ENCODE results near the gene LRRC27.
"Not testable (repeated sequence)": the region's sequence is repeated elsewhere in the genome, so short reads cannot be mapped to it uniquely, and the experiment has no call there.

LRRC27 gene

DNA sequence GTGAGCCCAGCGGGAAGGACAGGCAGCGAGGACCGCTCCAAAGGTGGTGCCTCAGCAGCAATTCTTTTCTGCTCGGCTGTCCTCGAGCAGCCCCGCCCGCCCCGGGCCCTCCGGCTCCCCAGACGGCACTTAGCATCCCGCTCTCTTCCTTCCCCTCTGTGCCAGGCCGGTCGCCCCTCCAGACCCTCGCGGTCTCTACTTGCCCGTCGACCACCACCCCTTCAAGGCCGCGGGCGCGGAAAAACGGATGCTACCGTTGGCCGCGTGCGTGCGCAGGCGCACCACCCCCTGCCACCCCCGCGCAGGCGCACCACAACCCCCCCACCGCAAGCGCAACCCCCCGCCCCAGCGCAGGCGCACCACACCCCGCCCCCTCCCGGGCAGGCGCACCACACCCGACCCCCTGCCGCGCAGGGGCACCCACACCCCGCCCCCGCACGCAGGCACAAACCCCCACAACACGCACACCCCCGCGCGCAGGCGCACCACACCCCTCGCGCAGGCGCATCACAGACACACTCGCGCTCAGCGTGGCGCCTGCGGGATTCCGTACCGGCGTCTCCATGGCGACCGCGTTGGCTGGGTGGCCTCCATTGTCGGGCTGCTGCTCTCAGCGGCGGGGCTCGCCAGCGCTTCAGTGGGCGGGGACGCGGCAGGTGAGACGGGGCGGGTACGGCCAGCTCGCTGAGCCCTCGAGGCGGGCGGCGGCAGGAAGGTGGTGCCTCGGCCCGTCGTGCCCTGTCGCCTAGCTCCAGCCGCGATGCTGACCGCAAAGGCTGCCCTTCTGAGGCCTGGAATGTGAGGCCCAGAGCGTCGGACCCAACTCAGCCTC, at the start of gene LRRC27:
LRRC27 (plus strand) TSS at position 593 of the 832 bp plus-strand sequence. CDS start 1,332 bp downstream, outside the sequence.
- DNase-seq: peak; percentile 79

DNA sequence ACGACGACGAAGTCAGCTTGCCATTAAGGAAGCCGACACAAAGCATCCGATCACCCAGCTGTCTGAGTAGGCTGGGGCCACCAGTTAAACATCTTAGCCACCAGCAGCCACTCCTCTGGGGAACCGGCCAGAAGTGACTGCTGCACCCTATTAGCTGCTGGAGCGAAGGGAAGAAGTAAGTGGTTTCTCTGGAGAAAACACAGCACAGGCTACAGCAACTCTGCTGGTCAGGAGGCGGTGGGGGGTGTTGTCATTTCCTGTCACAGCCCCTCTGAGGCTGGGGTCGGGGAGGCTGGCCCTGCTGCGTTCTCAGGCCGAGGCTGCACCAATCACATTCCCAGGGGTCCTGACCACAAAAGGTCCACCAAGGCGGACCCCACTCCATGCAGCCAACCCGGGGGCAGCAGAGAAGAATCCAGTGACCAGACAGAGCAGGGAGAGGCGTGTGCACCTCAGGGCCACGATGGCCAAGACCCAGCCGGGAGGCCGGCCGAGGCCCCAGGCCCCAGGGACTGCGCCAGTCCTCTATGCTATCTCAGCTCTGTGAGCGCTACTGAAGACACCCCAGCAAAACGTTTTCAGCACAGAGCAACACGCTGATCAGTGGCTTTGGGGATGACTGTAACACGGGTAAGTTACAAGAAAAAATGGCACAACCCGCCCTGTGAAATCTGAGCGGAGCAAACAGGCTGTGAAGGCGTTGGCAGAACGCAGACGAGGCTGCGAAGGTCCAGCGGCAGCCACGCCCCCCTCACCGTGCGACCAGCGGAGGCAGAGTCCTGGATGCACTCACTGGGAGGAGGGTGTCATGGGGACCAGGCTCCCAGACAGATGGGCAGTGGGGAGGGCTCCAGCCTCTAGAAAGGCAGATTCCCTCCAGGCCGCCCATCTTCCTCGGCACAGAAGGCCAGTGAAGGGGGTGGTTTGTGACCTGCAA, 49.1 kb upstream of the LRRC27 start:
- DNase-seq: no peak

DNA sequence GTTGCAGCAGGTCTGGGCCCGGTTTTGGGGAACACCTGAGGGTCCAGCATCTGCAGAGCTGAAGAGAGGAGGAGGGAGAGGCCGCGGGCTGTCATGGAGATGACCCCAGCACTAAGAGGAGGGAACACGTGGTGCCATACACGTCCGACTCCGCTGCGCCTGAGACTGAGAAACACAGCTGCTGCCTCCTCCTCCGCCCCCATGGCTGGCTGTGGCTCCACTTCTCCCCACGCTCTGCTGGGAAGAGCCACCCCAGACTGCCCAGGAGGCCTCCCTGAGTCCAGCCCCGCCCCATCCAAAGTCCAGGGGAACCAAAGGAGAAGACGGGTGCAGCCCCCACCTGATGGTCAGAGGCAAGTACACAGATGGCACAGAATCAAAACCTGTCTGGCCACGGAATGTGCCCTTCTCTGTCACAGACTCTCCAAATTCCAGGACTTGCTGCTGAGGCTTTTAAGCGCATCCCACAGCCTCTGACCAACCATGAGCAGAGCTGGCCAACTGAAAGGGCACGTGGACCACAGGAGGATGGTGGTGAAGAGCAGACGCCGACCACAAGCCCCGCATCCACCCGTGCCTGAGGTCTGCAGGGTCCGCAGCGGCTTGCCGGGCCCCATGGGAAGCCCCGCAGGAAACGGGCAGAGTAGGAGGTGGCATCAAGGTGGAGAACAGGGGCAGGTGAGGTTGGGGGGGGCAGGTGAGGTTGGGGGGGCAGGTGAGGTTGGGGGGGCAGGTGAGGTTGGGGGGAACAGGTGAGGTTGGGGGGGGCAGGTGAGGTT, 48.2 kb upstream of the LRRC27 start:
- DNase-seq: no peak

DNA sequence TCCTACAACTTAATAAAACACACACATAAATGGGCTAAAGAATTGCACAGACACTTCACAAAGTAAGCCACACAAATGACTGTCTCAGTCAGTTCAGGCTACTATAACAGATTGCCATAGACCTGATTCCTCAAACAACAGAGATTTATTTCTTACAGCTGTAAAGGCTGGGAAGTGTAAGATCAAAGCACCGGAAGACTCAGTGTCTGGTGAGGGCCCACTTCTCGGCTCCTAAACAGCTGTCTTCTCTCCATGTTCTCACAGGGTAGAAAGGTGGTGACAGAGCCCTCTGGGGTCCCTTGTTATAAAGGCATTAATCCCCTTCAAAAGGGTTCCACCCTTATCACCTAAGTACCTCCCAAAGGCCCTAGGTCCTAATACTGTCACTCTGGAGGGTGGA, 42.6 kb upstream of the LRRC27 start:
- DNase-seq: no peak

DNA sequence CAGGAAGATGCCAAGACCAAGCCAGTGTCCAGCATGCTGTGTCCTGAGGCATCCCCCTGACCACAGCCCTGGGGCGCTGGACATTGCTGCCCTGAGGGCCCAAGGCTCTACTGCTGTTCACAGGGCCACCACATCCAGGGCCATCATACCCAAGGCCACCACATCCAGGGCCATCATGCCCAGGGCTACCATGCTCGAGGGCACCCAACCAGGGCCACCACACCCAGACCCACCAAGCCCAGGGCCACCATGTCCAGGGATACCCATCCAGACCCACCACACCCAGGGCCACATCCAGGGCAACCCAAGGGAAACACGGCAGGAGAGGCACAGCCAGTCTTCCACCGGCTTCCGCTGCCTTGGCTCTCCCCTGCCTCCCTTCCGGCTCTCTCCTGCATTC, 41.4 kb upstream of the LRRC27 start:
- DNase-seq: no peak

DNA sequence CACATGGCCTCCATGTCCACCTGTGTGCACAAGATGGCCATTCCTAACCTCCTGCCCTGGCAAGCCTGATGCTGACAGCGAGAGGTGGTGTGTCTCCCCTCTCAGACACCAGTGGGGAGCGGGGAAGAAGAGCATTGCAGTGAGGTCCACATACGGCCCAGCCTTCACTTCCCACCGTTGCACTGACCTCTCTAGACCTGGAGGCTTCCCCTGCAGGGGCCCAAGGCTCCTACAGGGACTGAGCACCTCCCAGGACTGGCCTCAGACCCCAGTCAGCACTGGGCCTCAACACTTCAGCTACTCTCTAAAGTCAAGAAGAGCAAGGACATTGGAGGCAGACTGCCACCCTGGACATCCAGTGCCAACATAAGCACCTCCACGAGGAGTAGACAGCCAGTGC, 40.2 kb upstream of the LRRC27 start:
- no peak for DNase-seq

DNA sequence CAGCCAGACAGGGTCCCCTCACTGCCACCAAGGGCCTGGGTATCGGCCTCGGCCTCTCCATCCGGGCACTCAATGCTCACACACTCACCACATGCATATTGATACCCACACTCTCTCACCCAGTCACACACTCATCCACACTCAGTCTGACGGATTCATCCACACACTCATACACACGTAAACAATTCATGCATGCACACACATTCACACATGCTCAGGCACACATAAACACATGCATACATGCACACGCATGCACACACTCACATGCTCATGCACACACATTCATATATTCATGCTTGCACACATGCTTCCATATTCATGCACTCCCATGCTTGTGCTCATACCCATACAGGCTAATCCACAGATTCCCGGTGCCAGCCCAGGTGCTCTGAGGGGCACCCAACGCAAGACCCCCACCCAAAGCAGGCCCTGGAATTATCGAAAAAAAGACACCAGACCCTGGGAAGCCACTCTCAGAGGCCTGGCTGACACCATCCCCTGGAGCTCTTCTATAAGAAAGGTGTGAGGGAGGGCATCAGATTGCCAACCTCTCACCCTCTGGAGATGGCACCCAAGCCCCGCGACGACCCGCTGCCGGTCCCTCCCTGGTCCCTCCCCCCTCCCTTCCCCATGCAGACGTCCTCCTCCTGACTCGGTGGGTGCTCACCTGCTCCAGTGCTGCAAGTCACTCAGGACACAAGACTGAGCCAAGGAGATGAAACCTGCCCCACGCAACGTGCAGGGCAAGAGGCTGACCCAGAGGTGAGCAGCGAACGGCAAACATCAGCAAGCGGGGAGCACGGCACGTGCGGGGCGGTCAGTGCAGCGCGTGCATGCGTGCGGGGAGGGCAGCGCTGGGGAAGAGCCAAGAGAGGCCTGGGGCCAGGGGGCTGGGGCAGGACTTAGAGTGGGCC, 39.4 kb upstream of the LRRC27 start:
- DNase-seq: no peak

DNA sequence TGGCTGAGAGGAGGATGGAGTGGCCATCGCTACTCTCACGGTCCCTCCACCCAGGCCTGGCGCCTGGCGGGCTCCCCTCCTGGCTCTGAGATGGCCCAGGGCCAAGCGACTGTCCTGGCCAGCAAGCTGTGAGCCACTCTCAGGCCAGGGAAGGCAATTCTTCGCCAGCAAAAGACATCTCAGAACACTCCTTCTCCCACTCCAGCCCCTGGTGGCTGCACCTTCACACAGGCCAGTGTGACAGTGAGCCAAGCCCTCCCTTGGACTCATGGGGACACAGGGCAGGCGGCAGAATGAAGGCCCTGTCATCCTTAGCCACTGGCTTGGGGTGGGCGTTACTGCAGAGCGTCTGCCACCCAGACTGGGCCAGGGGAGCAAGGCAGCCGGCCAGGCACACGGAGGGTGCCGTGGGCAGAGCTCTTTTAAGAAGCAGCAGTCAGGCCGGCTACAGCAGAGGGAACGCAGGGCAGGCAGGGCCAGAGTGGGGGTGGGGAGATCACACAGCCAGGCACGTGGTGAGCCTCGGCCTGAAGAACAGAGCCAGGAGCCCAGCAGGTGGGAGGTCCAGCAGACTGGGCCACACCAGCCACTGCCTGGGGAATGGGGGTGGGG, 38.7 kb upstream of the LRRC27 start:
- peak; percentile 22 for DNase-seq

DNA sequence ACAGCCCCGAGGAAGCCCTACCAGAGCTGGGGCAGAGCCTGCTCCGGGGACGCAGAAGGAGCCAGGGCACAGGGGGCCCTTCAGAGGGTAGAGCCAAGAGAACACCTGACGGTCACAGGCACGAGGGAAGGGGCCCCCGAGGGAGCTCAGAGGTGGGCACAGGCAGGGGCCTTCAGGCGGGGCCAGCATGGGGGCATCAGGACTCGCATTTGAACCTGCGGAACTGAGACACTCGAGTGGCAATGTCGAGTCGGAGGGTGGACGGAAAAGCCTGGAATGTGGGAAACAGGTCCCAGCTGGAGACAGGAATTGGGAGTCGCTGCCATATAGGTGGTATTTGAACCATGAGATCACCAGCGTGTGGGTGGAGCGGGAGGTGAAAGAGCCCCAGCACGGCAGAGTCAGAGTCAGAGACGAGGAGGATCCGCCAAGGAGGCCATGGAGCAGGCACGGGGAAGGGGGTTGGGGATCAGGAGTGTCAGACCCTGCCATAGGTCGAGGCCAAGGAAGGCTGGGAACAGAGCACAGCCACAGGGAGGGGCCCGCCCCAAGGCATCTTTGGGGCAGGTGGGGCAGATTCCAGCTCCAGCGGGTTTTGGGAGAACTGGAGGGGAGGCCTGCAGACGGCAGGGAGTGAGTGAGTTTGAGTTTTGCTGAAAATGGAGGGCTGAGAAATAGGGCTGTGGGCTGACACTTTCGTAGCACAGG, 38.0 kb upstream of the LRRC27 start:
- no peak for DNase-seq

DNA sequence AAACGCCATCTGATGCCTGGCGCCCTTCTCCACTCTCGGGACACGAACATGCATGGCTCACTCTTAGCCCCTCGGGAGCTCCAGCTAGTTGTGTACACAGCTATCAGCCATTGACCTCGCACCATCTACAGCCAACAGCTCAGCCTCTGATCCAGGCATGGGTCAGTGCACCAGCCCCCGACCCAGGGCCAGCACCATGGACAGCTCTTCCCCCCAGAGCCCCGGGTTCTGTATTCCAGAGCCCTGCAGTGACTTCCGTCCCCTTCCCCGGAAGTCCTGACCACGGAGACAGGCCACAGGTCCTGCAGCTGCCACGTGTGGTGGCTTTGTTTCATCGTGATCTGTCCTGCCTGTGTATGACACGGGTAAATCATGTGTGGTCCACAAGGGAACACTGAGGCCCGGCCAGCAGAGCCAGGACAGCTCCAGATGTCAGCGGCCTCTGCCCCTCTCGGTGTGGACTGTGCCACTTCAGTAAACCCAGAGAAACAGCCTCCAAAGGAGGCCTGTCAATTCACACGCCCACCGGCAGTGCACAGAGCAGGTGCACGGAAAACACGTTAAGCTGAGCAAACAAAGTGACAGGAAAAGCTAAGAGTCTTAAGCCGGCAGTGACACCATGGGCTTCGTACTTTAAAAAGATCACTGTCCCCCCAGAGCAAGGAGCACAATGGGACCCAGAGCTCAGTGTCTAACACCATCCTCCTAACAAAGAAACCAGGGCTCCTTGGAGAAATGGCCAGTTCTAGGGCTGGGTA, 37.3 kb upstream of the LRRC27 start:
- DNase-seq: no peak

DNA sequence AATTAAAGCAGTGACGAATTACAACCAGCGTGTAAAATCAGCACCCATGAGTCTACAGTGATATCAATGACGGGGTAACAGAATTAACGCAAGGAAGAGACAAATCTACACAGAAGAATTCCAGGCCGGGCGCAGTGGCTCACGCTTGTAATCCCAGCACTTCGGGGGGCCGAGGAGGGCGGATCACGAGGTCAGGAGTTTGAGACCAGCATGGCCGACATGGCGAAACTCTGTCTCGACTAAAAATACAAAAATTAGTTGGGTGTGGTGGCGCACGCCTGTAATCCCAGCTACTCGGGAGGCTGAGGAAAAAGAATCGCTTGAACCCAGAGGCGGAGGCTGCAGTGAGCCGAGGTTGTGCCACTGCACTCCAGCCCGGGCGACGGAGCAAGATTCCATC, 36.5 kb upstream of the LRRC27 start:
- DNase-seq: not testable (repeated sequence)

DNA sequence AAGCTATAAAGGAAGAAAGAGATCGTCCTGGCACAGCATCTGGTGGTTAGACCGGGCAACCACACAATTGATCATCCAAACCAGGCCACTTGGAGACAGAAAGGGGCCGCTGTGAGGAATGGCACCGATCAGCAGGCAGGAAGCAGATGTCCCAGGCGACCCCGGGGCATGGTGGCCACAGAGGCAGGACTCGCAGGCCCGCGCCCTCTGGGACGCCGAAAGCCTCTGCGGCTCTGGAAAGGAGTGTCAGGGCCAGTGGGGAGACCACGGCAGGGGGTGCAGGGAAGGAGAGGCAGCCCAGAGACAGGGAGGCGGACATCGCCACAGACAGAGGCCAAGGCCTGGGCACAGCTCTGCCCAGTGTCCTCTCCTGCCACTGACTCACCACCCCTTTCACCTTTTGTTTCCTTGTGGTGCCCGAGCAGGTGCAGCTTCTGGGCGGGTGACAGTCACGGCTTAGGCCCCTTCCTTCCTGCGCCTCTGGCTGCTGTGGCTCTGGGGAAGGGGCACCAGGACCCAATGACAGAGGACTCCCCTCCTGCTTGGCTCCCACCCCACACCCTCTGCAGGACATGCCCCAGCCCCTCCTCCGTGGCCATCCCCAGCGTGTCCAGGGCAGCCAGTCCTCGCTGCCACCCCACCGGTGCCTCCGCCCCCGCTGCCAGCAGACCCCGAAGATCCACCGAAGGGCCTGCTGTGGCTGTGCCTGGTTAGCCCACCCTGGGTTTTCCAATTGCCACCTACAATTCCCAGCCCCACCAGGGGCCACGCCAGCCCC, 35.1 kb upstream of the LRRC27 start:
- DNase-seq: no peak

DNA sequence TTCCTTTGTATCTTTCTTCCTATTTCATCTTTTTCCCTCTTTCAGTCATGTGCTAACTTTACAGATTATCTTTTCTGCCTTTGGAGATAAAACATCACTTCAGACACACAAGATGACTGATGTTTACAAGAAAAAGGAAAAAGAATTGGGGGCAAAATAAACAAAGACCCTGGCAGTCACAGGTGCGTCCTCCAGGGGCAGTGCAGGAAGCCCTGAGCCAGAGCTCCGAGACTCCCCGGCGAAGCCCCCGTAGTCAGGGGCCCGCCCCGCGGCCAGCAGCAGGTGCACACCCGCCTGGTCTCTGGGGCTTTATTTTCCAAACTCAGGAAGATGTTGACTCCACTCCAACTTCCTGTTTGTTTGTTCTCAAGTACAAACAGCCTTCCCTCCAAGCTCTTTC, 34.5 kb upstream of the LRRC27 start:
- peak; percentile 63 for DNase-seq

DNA sequence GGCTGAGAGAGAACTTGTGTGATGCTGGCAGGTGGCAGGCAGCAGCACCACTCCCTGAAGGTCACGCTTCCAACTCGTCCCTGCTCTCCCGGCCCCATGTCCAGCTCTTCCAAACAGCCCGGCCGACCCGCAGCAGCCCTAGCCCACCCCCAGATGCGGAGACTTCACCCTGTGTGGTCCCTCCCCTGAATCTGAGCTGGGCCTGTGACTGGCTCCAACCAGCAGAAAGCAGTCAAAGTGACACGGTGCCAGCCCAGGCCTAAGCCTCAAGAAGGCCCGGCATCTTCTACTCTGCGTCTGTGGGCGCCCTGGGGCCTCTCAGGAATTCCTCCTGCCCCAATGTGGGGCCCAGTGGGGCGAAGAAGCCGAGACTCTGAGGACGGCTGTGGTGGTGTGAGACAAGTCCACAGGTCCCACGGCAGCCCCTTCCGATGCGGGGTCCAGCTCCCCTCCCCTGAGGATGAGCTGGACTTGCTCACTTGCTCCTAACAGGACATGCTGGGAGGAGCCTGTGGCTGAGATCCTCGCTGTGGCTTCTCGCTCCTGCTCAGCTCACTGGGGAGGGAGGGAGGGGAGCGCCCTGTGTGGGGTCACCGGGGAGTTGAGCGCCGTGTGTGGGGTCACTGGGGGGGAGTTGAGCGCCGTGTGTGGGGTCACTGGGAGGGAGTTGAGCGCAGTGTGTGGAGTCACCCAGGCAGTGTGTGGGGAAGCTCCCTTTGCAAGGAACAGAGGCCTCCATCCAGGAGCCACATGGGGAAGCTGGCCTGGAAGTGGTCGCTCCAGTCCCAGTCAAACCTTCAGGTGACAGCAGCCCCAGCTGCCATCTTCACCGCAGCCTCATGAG, 33.7 kb upstream of the LRRC27 start:
- peak; percentile 55 for DNase-seq

DNA sequence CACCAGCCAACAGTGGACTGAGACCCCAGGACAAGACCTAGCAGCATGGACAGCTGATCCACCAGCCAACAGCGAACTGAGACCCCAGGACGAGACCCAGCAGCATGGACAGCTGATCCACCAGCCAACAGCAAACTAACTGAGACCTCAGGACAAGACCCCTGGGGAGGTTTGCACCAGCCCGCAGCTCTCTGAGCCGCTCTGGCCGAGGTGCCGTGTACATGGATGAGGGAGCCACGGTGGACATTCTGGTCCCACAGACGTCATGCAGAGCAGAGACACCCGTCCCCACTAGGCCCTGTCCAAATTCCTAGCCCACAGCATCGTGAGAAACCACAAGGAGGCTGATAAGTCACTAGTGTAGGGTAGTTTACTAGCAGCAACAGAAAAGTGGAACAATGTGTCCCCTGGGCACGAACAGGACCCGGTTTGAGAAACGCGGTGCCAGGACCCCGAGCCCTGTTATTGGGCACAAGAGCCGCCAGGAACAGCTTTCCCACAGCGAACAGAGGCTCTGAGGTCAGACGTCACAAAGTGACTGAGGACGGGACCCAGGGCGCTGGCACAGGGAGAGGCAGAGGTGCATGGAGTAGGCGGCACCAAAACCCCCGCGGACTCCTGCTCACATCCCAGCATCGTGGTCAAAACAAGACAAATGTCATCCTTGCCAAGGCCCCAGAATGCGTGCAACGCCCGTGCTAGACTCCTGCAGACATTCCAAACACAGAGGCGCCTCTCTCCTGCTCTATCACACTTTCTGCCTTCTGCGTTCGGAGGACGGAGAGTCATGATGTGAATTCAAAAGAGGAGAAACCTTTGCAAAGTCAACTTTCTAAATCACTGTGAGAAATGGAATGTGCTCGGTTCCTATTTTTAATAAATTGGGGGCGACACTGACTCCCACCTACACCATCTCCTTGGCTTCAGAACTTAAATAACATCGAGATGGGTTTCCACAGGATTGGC, 32.3 kb upstream of the LRRC27 start:
- DNase-seq: no peak

DNA sequence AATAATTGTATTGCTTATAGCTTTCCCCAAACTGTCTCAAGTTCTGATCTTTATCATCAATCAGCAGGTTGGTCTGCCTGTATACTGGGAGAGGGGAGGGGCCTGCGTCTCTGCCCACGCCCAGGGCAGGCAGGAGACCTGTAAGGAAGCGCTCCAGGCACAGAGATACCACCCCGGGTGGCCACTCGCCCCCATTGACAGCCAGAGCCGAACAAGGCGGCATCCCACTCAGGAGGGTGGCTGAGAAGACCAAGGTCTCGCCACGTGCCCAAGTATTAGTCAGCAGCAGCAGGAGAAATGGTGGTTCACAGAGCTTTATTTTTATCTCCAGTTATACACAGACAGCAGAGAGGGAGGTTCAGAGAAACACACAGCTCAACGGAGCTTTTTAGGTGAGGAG, 31.4 kb upstream of the LRRC27 start:
- DNase-seq: no peak
